Neural cell (in vitro differentiated cells): ENCODE measurements around the gene CDX1.

Source experiments
- EP300 ChIP-seq: fragments of 450-650 bp; conservative IDR thresholded peaks from 2 replicates; pipeline ENCODE4 v1.6.1; 2014; ENCODE audit warnings: antibody characterized with exemption, mild to moderate bottlenecking, moderate library complexity; ENCODE audit not compliant: poor library complexity, severe bottlenecking
- SMC3 ChIP-seq: fragments of 450-650 bp; conservative IDR thresholded peaks from 2 replicates; pipeline ENCODE4 v1.6.1; 2014; ENCODE audit warnings: antibody characterized with exemption, mild to moderate bottlenecking, moderate library complexity; ENCODE audit not compliant: poor library complexity
- TF ChIP-seq, protein P1 (sequence below): fragments of 450-650 bp; IDR thresholded peaks from 2 replicates; pipeline ENCODE4 v1.5.1; 2014; ENCODE audit warnings: antibody characterized with exemption, mild to moderate bottlenecking, moderate library complexity; ENCODE audit not compliant: poor library complexity, severe bottlenecking

- TF ChIP-seq, protein P1, sequence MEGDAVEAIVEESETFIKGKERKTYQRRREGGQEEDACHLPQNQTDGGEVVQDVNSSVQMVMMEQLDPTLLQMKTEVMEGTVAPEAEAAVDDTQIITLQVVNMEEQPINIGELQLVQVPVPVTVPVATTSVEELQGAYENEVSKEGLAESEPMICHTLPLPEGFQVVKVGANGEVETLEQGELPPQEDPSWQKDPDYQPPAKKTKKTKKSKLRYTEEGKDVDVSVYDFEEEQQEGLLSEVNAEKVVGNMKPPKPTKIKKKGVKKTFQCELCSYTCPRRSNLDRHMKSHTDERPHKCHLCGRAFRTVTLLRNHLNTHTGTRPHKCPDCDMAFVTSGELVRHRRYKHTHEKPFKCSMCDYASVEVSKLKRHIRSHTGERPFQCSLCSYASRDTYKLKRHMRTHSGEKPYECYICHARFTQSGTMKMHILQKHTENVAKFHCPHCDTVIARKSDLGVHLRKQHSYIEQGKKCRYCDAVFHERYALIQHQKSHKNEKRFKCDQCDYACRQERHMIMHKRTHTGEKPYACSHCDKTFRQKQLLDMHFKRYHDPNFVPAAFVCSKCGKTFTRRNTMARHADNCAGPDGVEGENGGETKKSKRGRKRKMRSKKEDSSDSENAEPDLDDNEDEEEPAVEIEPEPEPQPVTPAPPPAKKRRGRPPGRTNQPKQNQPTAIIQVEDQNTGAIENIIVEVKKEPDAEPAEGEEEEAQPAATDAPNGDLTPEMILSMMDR, result no peak
- TF ChIP-seq SMC3 (no peak), EP300 (no peak)
Measured at GRCh38 chr5:150142959-150143349, 23.6 kb upstream of the CDX1 start.
